ENCODE measurements around the gene PYROXD2.
A peak's percentile ranks its signal among the peaks of the same experiment; 100 is the strongest.

PYROXD2 gene

GRCh38 chr10:98414932-98415730, at the start of gene PYROXD2:
PYROXD2 (minus strand) TSS chr10:98415182; CDS start chr10:98415135, 47 bp downstream.
- no peak for DNase-seq (ENCODE audit: low read depth)

DNA sequence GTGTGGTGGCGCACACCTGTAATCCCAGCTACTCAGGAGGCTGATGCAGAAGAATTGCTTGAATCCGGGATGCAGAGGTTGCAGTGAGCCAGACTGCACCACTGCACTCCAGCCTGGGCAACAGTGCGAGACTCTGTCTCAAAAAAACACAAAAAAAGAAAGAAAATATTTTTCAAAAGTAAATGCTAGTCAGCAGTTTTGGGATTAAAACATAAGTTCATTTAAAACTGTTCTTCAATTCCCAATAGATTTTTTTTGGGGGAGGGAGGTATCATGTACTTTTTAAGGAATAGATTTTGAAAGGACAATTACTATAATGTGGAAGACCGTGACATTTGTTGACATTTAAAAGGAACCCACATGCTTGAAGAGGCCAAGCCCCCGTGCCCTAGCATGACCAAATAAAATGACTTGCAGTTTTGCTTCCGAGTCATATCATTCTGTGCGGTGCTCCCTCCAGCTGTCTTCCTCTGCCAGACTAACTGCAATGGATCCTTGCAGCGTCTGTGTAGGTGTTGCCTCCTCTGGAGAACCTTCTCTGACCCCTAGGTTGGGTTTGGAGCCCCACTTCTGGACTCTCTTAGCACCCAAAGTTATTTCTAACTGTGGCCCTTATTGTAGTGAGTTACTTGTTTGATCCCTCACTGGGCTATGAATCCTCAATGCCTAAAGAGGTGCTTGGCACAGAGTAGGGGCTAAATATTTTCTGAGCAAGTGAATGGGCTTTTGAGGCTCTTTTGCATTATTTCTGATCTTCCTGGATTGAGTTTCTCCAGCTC, 49.2 kb upstream of the PYROXD2 start:
- DNase-seq (ENCODE audit: low read depth): no peak

- DNase-seq (ENCODE audit: low read depth): no peak
Observed at GRCh38 chr10:98463016-98463415, 48.0 kb upstream of the PYROXD2 start.

GRCh38 chr10:98461500-98461842, 46.5 kb upstream of the PYROXD2 start:
- no peak for DNase-seq (ENCODE audit: low read depth)

DNA sequence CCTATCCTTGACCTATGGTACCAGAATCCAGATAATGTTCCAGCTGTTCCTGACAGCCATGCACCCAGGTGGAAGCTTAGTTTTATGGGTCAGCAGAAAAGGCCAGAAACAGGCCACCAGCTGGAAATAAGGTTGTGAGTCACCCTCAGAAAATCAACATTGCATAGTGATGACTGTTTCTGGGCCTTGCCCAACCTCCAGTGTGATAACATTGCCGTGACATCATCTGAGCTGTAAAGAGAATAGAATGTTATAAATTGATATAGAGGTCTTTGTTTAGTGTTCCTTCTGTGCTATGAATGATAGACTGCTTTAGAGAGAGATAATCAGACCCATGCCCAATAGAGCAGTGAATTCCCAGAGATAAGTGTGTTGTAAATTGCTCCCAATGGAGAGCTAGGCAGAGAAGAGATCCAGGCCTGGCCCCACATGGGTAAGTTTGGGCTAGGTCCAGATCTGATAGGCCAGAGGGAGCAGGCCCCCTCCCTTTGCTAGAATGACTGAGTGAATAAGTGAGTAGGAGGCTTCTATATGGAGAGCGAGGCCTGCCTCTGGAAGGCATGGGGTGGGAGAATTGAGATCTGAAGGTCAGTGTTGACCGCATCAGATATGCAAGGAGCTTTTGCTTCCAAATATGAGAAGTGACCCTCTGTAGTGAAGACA, 46.0 kb upstream of the PYROXD2 start:
- DNase-seq (ENCODE audit: low read depth): no peak

DNA sequence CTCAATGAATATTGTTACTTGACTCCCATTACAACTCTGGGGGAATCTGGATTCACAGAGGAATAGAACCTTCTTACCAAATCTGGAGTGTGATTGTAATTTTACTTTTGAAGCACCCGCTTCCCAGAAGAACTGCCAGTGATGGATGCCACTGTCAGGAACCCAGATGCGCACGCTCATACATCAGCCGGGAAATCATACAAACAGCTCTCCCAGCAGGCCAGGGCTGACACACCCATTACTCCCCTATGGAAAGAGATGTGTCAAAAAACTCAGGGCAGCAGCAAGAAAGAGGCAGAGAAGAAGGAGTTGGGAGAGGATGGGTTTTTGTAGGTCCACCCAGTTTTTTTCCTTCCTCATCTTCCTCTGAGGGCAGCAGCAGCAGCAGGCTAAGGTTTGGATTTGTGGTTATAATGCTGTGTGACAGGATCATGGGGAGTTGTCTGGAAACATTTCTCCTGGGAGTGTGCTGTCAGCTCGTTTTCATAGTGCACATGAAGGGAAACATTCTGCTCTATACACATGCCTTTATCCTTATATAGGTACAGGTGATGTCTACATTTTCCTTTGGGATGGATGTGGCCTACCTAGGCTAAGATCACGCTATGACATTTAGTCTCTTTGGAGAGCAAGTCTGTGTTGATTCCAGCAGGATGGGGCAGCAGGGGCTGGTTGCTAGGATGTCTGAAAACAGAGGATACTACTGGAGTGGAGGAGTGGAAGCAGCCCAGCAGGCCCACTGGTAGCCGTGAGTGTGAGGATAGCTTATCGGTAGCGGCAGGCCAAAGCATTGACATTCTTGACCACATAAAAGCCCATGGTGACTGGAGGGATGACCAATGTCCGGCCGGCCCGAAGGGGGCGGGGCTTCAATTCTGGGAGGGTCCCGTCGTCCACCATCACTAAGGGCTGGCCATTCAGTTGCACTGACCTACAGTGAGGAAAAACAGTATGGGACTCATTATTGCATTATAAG, 44.1 kb upstream of the PYROXD2 start:
- DNase-seq (ENCODE audit: low read depth): no peak

- no peak for DNase-seq (ENCODE audit: low read depth)
Observed at GRCh38 chr10:98457721-98458120, 42.7 kb upstream of the PYROXD2 start.

DNA sequence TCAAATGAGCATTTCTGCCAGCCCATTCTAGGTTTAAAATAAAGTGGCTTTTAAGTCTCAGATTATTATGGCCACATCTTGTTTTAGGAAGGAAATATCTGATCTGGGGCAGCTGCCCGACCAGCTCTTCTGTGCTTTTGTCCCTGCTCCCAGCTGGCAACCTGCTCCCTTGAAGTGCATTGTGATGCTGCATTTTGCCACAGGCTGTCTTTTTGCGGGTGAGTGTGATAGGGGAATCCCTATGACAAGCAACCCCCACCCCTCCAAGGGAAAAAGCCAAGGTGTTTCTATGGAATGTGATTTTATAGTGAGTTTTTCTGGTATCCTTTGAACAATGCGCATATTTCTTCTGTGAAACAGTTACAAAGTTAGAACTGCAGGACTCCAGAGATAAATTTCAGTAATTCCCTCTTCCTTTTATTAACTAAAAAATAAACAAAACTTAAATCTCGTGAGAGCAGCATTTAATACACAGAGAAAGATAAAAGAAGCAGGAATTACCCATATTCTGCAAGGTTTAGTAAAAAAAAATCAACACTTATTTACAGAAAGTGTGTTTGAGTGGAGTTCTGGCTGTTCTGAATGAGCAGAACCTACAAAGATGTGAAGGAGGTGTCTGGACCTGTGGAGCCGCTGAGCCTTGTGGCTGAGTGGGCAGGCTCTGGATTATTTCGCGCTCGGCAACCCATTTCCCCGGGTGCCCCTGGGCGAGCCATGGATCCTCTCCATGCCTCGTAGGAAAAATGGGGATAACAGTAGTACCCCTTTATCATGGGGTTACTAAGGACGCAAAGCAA, 41.9 kb upstream of the PYROXD2 start:
- DNase-seq (ENCODE audit: low read depth): no peak

DNA sequence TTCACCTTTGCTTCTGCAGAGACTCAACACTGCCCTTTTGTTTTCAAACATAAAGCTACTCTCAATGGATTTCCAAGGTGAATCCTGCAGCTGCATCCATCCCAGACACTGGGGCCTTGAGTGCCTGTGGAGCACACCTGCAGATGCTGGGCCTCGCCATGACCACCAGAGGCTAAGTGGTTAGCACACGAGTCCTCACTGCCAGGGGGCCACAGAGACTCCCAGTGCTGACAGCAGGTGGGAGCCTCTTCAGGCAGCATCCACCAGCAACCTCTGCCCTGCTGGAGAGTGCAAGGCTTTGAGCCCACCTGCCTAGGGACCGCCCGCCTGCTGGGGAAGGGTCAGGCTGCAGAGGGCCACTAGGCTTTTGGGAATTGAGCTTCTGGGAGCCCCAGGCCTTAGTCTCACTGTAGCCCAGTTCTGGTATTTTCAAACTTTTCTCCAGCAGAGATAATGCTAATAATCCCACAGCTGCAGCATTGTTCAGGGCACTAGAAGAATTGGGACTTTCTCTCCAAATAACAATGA, 41.1 kb upstream of the PYROXD2 start:
- DNase-seq (ENCODE audit: low read depth): no peak

DNA sequence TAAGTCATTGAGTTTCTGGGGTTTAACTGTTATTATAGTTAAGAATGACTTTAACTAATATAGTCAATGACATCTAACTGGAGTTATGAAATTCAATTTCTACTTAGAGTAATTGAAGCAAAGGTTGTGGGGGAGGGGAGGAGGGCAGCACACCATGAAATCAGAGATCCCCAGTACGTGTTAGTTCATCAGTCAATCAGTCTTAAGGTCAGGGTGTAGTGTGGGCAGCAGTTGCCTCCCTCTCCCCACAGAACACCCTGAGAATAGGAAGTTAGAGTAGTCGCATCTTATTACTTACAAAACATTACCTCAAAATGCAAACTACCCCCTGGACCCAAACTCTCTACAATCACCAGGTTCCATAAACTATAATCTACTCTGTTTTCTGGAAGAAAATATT, 38.7 kb upstream of the PYROXD2 start:
- DNase-seq (ENCODE audit: low read depth): no peak

DNA sequence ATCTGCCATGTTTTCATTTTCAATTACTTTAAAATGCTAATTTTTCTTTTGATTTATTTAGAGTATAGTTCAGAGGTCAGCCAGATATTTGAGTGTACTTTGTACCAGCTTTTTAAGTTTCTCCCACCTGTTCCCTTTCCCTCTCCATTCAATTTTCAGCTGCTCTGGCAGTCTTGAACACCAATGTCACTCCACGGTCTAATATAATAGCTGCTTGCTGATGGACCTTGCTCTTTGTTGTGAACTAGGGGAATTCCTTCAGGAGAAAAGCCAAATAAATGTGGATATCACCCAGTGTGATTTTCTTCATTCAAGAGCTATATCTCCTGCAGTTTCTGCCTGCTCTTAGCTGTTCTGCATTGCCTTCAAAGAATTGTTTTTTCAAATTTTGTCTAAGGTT, 35.6 kb upstream of the PYROXD2 start:
- DNase-seq (ENCODE audit: low read depth): no peak

GRCh38 chr10:98449287-98449686, 34.3 kb upstream of the PYROXD2 start:
- no peak for DNase-seq (ENCODE audit: low read depth)

GRCh38 chr10:98446661-98447221, 31.8 kb upstream of the PYROXD2 start, which contains the start of gene HPS1:
HPS1 (minus strand) TSS chr10:98446935; CDS start chr10:98443240, 3,695 bp downstream.
- peak; percentile 68 for DNase-seq (ENCODE audit: low read depth)

- no peak for DNase-seq (ENCODE audit: low read depth)
Observed at GRCh38 chr10:98446151-98446660, 31.2 kb upstream of the PYROXD2 start.

DNA sequence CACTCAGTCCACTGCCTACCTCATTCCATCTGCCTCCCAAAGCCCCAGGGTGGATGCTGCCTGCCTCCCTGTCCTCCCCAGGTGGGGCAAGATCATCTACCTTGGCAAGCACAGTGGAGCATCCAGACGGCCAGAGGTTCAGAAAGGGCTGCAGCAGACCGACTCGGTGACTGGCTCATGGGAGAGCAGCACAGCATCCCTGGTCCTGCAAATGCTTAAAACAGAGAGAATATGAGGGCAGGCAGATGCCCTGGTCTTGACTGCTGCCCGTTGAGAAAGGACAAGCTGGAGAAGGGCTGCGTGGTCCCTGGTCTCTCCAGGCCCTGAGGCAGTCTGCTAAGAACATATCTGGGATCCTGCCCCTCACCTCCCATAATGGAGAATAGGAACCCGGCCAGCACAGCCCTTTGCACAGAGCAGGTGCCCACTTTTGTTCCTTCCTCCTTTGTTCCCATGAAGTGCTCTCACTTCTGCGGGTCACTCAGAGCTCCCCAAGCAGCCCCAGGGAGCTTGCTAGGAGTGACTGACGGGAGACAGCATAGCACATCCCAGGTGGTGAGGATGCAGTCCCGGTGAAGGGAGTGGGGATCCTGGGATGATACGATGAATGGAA, 30.3 kb upstream of the PYROXD2 start:
- no peak for DNase-seq (ENCODE audit: low read depth)

DNA sequence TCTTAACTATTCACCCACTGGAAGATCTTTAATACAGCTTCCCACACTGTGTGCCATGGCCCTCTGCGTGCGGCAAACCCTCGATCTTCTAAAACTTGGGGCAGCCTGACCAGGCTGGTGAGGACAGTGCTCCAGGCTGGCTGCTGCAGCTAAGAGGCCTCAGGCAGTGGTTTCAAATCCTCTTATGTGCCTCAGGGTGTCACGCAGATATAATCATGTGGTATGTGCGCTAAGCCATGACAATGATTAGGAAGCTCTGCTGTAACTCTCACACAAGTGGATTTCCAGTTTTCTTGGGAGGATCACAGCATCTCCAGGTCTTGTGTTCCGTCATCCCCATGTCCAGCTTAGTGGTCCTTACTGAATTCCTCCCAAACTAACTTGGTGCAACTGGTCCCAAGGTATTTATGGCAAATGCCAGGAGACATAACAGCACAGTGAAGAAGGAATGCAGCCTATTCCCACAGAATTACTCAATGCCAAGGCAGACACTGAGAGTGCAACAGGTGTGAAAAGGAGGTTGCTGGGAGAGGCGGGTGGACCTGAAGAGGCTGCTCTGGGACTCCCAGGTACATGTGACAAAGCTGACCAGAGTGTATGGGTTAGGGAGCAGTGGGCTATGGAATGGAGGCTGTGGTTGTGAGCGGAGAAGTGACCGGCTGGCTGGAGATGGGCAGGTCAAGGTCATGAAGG, 29.5 kb upstream of the PYROXD2 start:
- DNase-seq (ENCODE audit: low read depth): no peak

DNA sequence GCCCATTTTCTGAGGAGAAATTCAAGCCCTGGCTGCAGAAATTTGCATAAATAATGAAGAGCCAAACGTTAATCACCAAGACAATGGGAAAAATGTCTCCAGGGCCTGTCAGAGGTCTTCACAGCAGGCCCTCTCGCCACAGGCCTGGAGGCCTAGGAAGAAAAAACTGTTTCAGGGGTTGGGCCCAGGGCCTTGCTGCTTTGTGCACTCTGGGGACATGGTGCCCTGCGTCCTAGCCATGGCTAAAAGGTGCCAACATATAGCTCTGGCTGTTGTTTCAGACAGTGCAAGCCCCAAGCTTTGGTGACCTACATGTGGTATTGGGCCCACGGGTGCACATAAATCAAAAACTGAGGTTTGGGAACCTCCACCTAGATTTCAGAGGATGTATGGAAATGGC, 23.7 kb upstream of the PYROXD2 start:
- DNase-seq (ENCODE audit: low read depth): no peak

DNA sequence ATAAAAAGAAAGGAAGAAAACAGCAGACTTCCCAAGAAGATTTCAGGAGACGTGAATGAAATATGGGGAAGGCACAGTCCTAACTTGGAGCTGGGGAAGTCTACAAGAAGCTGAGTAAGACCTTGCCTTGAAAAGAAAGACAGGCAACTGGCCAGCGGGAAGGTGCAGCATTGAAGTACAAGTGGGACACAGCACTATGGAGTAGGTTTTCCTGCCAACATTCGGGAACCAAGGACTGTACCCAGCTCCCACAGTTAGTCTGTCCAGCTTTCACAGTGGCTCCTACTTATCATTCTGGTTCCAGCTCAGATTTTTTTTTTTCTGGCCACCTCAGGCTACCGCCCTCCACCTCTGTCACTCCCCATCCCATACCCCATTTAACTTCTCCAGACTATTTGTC, 21.7 kb upstream of the PYROXD2 start:
- no peak for DNase-seq (ENCODE audit: low read depth)

DNA sequence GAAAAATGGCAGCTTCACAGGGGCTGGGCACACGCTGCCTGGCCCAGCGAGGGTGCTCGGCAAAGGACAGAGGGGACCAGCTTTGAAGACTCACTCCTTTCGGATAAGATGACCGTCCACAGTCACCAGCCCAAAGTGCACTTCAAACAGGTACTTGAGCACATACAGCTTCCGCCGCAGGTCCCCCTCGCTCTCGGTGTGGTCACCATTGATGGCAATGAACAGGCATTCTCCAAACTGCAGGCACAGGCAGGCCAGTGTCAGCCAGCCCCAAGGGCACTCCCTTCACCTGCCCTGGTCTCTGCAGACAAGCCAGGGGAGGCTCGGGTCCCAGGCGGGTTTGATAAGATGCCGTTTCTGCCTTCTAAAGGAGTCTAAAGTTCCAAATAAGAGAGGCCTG, 20.2 kb upstream of the PYROXD2 start:
- DNase-seq (ENCODE audit: low read depth): no peak
